Superior temporal gyrus (tissue), 1 donor: ENCODE data around the gene ACSF2.
"Not testable (repeated sequence)": the region's sequence is repeated elsewhere in the genome, so short reads cannot be mapped to it uniquely, and the experiment has no call there.

Experiments
- DNase-seq: peaks from one replicate; pipeline ENCODE4 v3.0.0-alpha.2; 2016; ENCODE audit errors: extremely low spot score

The ACSF2 gene

DNA sequence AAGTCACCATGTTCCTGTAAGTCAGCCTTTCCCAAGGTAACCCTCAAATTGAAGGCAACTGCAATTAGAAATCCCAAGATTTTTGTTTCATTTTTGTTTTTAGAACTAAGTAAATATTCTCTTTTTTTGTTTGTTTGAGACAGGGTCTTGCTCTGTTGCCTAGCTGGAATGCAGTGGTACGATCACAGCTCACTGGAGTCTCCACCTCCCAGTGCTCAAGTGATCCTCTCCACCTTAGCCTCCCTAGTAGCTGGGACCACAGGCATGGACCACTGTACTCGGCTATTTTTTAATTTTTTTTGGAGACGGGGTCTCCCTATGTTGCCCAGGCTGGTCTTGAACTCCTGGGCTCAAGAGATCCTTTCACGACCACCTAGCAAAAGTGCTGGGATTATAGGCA lies 18.1 kb upstream of the ACSF2 start:
- no peak for DNase-seq

DNA sequence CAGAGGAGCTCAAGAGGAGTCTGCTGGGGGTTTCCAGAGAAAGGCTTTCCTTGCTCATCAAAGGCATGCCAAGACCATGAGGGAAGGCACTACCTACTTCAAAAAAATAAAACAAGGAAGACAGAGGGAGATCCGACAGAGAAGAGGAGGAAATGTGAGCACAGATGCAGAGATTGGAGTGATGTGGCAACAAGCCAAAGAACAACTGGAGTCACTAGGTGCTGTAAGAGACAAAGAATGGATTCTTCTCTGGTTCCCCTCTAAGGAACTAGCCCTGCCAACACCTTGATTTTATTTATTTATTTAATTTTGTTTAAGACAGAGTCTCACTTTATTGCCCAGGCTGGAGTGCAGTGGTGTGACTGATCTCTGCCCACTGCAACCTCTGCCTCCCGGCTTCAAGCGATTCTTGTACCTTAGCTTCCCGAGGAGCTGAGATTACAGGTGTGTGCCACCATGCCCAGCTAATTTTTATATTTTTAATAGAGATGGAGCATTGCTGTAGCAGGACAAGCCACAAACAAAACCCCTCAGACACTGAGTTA lies 13.8 kb upstream of the ACSF2 start:
- DNase-seq = no peak

DNA sequence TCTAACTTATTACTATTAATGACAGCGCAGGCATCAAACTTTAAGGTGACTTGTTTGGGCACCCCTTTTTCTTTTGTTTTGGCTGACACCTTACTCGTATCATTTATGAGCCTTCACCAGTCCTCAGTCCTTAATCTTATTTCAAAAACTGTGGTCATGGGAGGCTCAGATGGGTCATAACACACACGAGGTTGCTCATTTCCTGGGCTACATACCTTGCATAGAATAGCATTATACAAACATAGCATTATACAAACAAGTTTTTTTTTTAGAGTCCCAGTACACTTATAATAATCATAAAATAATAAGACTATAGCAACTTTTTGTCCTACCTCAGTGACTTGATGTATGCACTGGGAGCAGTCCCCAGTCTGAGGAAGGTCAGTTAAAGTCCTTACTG lies 11.2 kb upstream of the ACSF2 start:
- DNase-seq = no peak

DNA sequence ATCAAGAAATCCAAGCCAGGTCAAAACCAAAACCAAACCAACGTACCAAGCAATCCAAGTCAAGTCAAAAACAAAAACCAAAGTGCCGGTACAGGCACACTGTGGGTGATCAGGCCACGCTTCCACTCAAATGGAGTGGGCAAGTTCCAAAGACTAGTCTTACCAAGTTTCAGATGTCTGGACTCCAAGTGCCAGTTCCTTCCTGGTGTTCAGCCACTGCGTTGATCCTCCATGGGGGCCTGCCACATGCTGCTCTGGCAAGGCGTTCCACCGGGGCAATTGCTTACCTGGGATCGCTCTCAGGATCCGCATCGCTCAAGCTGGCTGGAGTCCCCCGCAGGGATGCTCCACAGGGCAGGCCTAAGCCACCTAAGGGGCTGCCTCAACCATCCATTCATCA lies 6.4 kb upstream of the ACSF2 start:
- DNase-seq = not testable (repeated sequence)

DNA sequence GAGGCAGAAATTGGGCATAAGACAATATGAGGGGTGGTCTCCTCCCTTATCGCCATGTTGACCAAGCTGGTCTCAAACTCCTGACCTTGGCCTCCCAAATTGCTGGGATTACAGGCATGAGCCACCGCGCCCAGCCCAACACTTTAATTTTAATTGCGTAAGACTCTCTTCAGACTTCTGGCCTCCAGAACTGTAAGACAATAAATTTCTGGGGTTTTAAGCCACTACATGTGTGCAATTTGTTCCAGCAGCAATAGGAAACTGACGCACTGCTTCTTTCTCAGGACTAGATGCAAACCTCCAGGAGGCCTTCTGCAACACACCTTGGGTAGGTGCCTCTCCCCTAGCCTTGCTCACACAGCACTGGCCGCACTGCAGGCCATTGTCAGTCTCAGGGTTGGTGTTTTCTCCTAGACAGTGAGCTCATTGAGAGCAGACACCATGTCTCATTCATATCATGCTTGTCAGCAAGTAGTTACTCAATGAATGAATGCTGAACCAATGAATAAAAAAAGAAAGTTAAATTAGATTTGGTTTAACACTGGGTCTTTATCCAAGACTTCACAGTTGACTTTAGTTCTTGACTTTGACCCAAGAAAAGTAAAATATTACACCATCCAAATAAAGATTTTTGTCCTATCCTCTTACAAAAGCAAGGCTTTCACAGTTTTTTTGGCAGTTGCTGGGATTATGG lies 5.5 kb upstream of the ACSF2 start:
- DNase-seq = no peak

DNA sequence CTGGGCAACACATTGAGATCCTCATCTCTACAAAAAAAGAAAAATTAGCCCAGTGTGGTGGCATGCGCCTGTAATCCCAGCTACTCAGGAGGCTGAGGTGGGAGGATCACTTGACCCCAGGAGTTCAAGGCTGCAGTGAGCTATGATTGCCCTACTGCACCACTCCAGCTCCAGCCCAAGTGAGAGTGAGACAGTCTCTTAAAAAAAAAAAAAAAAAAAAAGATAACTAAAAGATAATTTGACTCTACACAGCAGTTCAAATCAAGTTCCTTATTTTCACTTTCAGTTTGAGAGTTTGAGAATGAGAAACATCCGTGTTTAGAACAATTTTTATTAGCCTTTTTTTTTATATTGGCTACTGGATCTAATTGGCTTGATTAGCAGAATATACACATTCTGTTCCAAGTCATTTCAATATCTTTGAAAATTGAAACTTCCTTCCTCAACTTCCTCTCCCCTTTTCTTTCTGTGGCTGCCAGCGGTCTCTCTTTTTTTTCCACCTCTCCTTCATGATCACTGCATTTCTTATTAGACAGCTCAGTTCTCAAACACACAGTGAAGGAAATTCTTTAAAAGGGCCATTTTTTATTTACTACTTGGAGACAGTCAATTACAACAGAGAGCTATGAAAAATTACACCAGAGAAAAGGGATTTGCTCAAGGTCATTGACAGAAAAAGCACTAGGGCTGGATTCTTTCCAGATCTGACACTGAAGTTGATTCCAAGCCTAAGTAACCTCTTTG lies 4.5 kb upstream of the ACSF2 start:
- peak; percentile 17 for DNase-seq

DNA sequence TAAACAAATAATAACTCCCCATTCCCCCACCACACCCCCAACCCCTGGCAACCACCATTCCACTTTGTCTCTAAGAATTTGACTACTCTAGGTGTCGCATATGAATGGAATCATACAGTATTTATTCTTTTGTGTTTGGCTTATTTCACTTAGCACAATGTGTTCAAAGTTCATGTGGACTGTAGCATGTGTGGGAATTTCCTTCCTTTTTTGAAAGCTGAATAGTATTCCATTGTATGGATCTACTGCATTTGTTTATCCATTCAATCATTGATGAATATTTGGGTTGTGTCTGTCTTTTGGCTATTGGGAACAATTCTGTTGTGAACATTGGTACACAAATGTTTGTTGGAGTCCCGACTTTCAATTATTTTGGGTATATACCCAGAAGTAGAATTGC lies 3.3 kb upstream of the ACSF2 start:
- no peak for DNase-seq

DNA sequence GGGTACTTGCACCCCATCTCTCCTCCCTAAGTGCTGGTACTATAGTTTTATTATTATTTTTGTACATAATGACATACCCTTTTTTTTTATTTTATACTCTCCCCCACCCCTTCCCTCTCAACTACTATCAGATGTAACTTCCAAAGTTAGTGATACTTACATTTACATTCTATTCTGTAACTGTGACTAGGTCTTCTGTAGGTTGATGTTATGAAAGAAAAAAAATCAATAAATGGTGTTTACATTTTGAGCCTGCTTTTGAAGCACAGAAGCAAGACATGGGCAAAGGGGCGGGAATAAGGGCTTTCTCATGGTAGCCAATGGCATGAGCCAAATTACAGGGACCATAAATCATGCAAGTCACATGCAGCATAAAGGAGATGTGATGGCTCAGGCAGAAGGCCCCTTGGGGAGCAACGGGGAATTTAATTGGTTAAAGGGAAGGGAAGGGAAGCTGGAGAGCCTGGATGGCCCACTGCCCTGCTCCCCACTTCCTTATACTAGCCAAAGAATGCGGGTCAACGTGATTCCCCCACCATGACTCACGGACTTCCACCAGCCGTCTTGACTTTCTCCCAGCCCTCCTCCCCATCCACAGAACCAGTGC lies 2.4 kb upstream of the ACSF2 start:
- no peak for DNase-seq

DNA sequence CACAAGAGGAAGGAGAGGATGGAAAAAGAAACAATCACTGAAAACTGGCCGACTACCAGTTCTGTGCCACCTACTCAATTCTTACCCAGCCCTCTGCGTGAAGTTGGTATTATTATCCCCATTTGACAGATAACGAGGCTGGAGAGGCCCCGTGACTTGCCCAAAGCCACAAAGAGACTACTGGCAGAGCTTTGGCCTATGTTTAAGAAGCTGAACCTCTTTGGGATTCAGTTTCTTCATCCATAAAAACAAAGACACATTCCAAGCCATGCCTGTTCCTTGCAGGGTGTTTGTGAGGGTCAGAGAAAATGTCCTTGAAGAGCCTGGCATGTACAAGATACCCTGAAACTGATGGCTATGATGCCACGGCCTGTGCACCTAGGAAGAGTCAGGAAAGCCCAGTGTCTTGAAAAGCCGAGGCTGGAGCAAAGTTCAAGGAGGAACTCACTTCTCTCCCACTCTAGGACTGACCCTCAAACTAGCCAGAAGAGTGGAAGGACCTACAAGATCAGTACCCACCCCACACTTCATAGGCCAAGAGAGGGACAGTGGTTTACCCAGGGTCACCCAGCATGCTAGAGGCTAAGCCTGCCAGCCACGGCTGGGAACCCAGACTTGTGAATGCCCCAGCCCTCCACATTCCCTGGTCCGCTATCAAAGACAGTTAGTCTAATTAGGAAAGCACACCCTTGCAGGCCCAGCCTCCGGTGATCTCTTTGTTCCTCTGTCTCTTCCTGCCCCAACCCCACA lies 1.6 kb upstream of the ACSF2 start:
- no peak for DNase-seq

DNA sequence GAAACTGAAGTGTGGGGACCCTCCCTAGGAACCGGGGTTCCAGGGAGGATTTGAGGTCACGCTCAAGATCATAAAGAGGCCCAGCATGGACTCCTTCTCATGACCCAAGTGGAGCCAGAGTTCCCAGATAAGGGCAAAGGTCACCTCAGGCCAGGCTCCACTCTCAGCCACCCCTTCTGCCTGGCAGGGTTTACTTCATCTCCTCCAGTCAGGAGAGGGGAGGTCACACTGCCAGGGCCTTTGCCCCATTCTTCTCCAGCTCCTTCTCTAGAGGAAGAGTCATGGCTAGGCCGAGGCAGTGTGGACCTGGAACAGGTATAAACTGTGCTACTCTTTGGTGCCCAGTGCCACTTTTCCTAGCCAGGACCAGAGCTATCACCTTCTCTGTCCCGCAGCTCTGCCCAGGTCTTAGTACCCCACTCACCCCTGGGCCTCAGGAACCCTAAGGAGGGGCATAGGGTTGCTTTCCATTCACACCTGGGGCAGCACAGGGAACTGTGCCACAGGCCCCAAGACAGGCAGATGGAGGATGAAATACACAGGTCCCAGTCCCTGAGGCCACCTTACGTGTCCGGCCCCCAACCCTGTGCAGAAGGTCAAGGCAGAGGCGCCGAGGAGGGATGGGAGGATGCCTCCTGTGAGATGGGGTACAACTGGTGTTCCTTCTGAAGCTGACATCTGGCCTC lies 879 bp upstream of the ACSF2 start:
- DNase-seq = no peak

DNA sequence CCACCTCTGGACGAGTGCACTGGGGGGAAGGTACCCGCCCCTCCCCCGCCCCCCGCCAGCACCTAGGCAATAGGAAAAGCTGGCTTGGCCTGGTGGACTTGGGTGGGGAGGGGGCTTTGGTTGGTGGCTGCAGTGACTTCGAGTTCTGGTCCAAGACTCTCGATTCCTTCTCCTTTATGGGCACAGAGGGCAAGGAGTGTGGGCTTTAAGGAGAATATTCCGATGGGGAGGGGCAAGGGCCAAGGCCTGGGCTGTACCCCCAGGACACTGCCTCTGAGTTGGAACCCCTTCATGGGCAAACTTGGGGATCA lies 409 bp downstream of the ACSF2 start:
- no peak for DNase-seq

DNA sequence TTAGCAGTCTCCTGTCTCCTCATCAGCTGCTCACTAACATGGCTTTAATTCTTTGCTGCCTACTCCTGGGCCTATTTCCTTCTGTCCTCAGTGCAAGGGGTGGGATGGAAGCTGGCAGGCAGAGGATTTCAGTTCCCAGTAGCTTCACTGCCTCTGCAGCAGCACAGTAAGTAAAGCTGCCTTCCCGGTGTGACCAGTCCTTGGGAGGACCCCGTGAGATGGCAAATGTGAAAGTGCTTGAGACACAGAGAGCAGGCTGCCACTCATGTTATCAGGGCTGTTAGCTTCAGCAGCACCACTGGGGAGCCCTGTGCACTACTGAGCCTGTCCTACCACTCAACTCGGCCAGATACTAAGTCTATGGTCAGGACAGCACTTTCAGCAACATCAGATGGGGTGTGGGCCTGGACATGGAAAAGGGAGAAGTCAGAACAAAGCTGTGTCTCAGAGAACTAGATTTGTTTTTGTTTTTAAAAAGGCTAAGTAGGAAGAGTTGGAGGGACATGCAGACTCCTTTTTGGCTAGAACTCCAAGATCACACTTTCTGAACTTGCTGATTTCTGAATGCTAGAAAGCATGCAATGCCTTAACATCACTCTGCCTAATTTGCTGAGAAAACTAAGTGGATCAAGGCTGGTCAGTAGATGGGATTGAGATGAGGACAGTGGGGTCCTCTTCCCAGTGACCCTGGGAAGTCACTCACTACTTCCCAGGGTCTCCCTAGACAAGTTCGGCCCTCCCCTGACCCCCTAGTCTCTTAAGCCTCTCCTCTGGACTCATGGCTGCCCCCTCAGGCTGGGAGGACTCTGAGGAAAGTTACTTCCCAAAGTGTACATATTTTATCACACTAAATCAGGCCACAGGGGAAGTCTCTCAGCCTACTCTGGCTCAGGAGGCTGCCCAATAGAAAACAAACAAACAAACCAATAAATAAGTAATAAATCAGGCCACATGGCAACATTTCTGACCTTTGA lies 1.1 kb downstream of the ACSF2 start:
- no peak for DNase-seq

DNA sequence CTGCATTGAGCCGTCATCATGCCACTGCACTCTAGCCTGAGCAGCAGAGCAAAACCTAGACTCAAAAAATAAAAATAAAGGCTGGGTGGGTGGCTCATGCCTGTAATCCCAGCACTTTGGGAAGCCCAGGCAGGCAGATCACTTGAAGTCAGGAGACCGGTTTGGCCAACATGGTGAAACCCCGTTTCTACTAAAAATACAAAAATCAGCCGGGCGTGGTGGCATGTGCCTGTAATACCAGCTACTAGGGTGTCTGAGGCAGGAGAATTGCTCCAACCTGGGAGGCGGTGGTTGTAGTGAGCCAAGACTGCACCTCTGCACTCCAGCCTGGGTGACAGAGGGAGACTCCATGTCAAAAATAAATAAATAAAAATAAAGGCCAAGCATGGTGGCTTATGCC lies 2.1 kb downstream of the ACSF2 start:
- DNase-seq = not testable (repeated sequence)

DNA sequence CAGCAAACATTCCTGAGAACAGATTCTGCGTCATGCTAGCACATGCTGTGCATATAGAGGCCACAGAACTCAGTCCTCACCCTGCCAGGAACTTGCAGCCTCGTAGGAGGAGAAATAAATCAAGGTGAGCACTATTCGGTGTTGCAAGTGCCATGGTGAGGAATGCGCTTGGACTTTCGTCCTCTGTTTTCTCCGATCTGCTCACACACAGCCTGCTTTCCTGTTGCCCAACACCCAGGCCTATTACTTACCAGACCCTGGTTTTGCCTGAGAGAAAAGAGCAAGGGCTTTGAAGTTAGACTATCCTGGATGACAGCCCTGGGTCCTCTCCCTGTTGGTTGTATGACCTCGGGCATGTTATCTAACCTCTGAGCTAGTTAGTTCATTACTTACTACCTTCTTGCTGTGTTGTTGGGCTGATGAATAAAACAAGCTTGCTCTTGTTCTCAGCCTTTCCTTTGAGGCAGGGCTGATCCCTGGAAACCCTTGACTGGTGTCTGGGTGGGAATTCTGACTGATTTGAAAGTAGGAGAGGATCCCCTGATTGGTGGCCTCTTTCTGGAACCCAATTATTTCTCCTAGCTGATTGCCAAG lies 2.9 kb downstream of the ACSF2 start:
- no peak for DNase-seq

DNA sequence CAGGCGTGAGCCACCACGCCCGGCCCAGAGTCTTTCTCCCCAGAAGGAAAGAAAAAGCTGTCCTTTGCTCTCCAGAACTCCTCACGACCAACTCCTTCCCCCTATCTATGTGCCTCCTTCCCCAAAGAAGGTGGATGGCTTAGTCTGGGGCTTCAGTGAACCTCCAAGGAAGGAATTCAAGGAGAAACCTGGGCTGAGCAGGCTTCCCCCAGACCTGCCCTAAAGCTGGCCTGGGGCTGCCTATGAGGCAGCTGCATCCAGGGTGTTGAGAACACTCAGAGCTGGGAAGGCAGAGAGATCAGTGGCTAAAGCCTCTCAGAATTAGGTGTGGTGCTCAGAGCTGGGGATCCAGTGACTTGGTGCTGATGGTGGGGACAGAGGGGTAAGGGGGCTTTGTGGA lies 3.8 kb downstream of the ACSF2 start:
- DNase-seq = no peak

DNA sequence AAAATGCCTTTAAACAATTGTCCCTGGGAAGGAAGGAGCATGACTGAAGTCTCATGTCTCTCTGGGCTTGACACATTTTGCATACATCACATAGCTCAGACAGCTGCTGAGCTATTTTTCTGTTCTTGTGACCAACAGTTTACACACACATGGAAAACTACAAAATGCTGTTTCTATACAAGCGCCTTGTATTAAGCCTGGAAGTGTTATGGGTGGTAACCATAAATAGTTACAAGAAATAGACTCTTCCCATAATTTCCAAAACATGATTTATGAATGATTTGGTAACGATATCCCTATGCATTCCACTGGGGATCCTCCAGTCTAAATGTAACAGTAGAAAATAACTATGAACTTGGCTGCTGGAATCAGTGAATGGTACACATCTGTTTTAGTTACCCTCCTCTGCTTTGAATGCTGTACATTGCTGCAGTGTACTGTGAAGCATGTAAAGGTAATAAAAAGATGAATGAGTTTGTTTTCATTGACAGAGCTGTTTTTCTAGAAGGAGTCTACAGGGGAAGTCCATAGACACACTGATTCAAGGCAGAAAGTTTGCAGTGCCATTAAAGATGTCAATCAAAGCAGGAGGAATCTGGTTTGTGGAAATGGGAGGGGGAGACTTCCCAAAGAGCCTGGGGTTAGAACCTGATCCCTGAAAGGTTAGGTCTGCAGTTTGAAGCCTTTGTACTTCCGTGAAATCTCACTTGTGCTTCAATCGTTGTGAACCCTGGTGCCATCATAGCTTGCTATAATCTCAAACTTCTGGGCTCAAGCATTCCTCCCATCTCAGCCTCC lies 5.0 kb downstream of the ACSF2 start:
- no peak for DNase-seq

DNA sequence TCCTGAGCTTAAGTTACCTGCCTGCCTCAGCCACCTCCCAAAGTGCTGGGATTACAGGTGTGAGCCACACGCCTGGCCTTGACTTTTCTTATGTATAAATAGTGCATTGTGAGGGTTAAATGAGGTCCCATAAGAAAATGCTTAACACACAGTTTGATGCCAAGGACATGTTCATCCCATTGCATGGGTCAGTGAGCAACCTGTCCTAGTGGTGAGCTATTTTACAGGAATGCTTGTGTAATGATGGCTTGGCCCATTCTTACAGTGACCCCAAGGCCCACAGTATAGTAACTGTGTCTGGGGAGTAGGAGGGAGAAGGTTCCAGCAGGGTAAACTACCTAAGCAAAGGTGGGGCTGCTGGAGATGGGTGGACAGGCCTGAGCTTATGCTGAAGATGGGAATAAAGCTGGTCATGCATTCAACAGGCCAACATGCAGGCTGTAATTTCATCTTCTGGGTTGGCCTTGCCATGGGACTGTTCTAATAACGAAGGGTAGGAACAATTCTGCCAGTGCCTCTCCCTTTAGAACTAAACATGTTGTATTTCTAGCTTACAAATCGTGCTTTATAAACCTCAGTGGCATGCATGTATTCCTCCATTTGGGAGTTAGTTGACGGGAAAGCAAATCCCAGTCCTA lies 6.2 kb downstream of the ACSF2 start:
- no peak for DNase-seq

DNA sequence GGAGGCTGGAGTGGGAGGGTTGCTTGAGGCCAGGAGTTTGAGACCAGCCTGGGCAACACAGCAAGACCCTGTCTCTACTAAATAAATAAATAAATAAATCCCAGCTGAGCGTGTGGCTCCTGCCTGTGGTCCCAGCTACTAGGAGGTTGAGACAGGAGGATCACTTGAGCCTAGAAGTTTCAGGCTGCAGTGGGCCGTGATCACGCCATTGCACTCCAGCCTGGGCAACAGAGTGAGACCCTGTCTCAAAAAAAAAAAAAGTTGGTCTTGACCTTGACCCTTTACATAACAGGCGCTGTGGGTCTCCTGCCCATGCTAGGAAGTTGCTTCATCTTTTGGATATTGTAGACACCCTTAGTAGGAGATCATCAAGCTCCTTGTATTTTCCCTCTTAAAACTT lies 11.4 kb downstream of the ACSF2 start:
- DNase-seq = no peak

DNA sequence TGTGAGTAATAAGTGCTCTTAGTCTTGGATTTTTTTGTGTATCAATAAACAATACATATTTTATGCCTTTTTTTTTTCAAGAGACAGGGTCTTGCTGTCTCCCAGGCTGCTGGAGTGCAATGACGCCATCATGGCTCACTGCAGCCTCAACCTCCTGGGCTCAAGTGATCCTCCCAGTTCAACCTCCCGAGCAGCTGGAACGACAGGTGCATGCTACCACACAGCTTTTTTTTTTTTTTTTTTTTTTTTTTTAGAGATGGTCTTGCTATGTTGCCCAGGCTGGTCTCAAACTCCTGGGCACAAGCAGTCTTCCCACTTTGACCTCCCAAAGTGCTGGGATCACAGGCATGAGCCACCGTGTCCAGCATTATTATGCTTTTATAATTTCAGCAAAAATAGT lies 13.0 kb downstream of the ACSF2 start:
- DNase-seq = no peak
